Neural progenitor cell (in vitro differentiated cells): ENCODE data around the gene SLC7A7.

Experiments
- CTCF ChIP-seq: fragments of 200-600 bp; sonication (generic); IDR thresholded peaks from 2 replicates; pipeline ENCODE4 v1.5.1; 2017; ENCODE audit warnings: antibody characterized with exemption, mild to moderate bottlenecking
- EZH2 ChIP-seq: fragments of 200-600 bp; sonication (generic); IDR thresholded peaks from 2 replicates; pipeline ENCODE4 v1.6.1; 2017; ENCODE audit warnings: antibody characterized with exemption, mild to moderate bottlenecking, moderate library complexity

GRCh38 chr14:22796087-22796707 lies 19.0 kb downstream of the SLC7A7 start:
- no peak for TF ChIP-seq CTCF
- TF ChIP-seq EZH2, result no peak
